ENCODE data around the gene APLF.
A peak's percentile ranks its signal among the peaks of the same experiment; 100 is the strongest.
"Not testable (repeated sequence)": the region's sequence is repeated elsewhere in the genome, so short reads cannot be mapped to it uniquely, and the experiment has no call there.

The APLF gene

GRCh38 chr2:68441179-68441993 lies 26.0 kb upstream of the APLF start:
- peak; percentile 85 for DNase-seq (ENCODE audit: low spot score)

DNA sequence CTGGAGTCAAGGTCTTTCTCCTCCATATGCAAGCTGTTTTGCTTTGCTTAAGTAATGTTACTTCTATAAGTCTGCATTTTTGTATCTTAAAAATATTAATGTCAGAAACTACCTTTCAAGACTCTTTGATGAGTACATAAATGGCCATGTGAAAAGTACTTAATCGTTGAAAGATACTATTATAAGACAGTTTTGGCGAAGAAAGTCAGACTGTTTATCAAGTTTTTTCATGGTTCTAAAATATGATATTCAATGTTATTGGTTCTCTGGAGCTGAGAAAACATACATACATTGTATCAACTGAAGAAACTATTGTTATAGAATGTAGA lies 25.4 kb upstream of the APLF start:
- no peak for DNase-seq (ENCODE audit: low spot score)

- not testable (repeated sequence) for DNase-seq (ENCODE audit: low spot score)
Observed at GRCh38 chr2:68446425-68446824, 21.0 kb upstream of the APLF start.

DNA sequence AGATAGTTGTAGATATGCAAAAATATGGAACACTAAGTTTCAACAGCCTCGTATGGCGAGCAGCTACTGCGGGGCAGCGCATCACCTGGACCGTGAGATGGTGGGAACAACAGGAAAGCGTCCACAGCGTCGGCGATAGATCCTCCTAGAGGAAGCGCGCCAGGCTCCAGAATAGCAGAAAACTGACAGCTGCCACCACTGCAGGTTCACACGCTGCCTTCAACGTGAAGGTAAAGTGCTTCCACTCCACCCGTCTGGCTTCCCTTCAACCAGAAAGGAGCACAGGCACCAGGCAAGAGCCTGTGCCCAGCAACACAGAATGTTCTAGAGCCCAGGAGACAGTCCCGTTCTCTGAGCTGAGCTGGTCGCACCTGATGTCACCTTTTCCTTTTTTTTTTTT lies 20.3 kb upstream of the APLF start:
- no peak for DNase-seq (ENCODE audit: low spot score)

DNA sequence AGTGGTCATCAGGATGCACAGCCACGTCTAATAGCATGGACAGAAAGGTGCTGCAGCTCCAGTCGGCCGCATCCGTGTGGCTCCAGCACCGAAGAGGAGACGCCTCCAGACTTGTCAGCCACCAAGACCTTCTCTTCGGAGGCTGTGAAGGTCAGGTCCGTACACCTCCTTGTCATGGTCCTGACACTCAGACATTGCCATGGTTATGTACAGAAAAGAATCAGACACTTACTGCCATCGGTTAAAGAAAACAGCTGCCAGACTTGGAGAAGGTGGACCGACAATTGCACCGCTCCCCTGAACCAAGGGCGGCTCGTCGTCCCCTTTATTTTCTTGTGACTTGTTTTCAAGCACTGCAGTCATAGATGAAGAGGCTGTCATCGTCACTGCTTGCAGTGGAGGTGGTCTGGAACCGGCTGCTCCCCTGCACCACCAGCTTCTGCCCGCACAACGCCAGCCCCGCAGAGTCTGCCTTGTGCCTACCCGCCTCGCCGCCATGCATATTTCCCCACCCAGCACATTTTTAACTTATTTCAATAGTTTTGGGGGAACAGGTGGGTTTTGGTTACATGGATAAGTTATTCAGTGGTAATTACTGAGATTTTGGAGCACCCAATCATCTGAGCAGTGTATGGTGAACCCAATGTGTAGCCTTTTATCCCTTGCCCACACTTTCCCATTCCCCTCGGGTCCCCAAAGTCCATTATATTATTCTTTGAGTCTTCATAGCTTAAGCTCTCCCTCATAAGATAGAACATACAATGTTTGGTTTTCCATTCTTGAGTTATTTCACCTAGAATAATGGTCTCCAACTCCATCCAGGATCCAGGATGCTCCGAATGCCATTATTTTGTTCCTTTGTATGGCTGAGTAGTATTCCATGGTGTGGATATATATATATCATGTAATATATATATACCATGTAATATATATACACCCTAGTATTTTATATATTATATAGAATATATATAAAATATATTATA lies 18.4 kb upstream of the APLF start:
- DNase-seq (ENCODE audit: low spot score): no peak

DNA sequence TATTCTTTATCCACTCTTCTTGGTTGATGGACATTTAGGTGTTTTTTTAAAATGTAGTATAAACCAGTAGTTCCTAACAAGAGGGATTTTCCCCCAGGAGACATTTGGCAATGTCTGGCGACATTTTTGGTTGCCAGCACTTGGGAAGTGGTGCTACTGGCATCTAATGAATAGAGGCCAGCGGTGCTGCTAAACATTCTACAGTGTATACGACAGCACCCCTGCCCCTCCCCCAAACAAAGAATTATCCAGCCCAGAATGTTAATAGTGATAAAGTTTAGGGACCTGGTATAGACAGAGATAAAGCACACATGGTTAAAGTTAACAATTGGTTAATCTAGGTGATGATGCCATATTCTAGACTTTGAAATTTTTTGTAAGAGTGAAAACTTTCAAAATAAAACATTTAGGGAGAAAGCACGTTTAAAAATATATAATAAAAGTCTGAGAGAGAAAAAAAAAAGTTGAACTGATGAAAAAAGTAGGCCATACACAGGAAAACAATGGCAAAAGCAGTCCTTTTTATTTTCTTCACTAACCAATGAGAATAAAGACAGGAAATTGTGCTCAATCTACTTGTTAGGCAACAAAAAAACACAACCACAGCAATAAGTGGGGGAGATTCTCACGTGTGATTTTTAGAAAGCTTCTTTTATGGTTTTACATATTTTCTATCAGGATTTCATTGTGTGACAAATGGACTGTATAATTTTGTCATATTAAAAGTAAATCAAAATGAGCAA lies 15.1 kb upstream of the APLF start:
- DNase-seq (ENCODE audit: low spot score): no peak

DNA sequence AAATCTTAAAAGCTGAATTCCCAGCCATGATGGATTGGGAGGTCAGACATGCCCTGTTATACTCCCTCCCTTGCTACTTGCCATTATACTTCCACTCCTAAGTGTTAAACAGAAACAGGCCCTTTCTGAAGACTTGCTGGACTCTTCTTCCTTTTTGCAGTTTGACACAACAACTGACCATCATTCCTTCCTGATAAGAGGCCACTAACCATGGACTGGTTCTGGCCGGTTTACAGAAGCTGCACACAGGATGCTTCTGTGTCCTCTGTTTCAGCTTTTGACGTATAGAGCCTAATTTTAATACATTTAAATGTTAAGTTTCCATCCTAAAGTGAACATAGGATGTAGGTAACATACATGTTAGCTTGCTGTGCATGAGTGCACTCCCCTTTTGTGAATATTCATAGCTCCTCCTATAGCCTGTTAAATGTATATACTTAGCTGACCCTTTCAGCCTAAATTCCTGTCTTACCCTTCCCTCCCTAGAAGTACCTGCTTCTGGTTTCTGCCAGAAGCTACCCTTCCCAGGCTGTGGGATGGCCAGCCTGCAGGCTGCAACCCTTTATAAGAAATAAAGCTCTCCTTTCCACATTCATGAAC lies 13.5 kb upstream of the APLF start:
- no peak for DNase-seq (ENCODE audit: low spot score)

DNA sequence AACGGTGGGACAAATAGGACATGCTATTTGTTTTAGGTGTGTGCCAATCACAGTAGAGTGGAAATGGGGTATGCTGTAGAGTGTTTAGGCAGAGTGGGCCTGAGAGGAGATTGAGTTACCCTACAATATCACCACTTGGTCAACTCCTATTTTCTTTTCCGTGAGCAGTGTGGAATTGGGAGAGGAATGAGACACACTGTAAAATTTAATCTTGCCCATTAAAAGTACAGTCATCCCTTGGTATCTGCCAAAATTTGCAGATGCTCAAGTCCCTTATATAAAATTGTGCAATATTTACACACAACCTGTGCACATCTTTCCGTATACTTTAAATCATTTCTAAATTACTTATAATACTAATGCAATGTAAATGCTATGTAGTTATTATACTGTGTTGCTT lies 12.7 kb upstream of the APLF start:
- DNase-seq (ENCODE audit: low spot score): no peak

DNA sequence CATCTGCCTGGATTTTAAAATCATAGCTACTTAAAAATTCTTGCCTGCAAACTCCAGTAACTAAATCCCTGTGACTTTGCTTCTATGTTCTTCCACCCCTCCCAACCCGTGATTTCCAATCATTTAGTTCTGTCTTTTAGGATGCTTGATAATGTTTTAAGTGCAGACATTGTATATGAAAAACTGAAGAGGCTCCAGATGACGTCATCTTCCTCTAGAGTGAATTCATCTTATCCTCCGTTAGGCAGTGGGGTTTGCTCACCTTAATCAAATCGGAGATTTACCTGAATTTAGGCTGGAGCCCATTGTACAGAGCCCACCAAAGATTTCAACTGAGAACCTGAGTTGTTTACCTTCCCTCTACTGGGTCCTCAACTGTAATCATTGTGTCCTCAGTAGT lies 11.2 kb upstream of the APLF start:
- DNase-seq (ENCODE audit: low spot score): no peak

- DNase-seq (ENCODE audit: low spot score): no peak
Observed at GRCh38 chr2:68458981-68459380, 8.4 kb upstream of the APLF start.

DNA sequence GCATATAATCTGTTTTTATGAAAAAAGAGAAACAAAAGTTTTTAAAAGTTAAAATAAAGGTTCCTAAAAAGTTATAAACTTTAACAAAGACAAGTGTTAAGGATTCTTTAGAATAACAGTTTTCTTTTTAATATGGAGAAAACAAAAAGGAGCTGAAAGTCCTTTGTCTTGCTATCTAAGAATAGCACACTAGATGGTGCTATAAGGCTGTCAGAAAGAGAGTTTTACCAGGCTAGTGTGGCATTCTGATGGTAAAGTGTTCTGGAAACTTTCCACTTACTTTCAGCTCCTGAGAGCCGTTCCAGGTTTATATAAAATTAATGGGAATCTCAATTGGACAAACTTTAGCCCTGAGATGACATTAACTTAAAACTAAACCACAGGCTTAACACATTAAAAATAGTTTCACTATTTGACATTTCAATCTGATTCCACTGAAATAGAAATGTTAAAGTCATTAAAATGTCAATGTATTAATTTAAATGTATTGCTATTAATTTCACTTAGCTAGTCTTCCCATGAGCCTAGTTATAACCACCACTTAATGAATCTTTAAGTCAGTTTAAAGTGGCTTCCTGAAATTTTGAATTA lies 4.0 kb upstream of the APLF start:
- DNase-seq (ENCODE audit: low spot score): peak; percentile 59

DNA sequence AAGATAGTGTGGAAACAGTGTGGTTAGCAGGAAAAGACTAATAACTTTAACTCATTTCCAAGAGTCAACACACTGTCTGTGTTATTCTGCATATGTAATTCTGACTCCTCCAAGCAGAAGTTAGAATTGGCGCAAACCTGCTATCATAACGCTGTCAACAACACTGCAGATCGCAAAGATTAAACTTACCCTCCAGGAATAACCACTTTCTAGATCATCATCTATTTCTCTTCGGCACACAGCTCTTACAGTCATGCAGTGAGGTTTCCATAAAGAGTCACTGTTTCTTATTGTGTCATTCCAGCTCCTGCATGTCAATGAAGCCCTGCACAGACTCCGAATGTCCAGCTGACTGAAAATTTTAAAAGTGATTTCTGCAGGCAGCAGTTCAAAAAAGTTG lies 2.7 kb upstream of the APLF start:
- no peak for DNase-seq (ENCODE audit: low spot score)

GRCh38 chr2:68465081-68465916 lies 2.1 kb upstream of the APLF start:
- DNase-seq (ENCODE audit: low spot score): peak; percentile 57

GRCh38 chr2:68466361-68466777 lies 1.0 kb upstream of the APLF start:
- peak; percentile 70 for DNase-seq (ENCODE audit: low spot score)

DNA sequence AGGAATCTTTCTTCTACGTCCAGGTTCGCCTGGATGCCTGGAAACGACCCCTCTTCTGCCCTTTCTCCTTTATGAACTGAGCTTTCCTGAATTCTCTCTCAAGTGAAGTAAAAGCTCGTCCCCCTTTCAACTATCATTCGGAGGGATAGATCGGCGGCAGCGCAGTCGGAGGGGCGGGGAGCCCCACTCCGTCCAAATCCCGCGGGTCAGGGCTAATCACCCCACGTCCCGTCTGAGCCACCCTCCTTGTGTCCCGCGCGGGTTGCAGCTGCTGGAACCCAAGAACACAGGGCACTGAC lies 658 bp upstream of the APLF start:
- no peak for DNase-seq (ENCODE audit: low spot score)

GRCh38 chr2:68468801-68469200 lies 1.4 kb downstream of the APLF start:
- no peak for DNase-seq (ENCODE audit: low spot score)

GRCh38 chr2:68469935-68470334 lies 2.5 kb downstream of the APLF start:
- no peak for DNase-seq (ENCODE audit: low spot score)

DNA sequence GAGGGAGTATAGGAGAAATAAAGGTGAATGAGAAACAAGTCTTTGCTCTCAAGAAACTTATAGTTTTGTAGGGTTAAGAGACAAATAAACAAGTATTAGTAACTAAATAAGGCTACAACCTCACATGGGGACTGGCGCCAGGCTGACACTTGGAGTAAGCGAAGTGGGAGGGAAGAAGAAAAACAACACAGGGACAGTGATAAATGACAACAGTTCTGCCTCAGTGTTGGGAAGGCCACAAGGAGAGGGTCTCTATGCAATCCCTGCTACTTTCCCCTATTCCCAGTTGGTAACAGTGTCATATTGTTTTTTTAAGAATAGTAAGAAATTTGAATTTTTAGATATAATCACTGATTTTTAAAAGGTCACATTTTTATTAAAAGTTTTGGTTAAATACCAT lies 4.0 kb downstream of the APLF start:
- no peak for DNase-seq (ENCODE audit: low spot score)

DNA sequence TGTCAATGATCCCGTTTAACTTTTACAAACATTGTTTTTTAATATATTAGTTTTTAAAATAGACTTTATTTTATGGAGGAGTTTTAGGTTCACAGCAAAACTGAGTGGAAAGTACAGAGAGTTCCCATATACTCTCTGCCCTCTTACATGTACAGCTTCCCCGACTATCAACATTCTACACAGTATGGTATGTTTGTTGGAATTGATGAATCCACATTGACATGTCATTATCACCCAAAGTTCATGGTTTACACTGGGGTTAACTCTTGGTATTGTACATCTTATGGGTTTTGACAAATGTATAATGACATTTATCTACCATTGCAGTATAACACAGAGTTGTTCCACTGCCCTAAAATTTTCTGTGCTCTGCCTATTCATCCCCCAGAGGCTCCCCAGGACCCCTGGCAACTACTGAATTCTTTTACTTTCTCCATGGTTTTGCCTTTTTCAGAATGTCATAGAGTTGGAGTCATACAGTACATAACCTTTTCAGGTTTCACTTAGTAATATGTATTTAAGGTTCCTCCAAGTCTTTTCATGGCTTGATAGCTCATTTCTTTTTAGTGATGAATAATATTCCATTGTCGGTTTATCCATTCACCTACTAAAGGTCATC lies 5.5 kb downstream of the APLF start:
- no peak for DNase-seq (ENCODE audit: low spot score)

GRCh38 chr2:68475110-68475509 lies 7.7 kb downstream of the APLF start:
- DNase-seq (ENCODE audit: low spot score): no peak

GRCh38 chr2:68475576-68475975 lies 8.2 kb downstream of the APLF start:
- DNase-seq (ENCODE audit: low spot score): no peak

Data from CD4-positive, alpha-beta T cell treated with Interleukin-6 at 100 ng/mL for 8 hours (primary cell).